ENCODE results near the gene MTERF2.

GRCh38 chr12:106934277-106934676, 52.7 kb downstream of the MTERF2 start:
- TF ChIP-seq ZNF580 (tag by site-specific recombination; IDR thresholded peaks at IDR 0.05) = no peak
- no peak for TF ChIP-seq PRDM10 (tag by site-specific recombination; IDR thresholded peaks at IDR 0.05)
- TF ChIP-seq ZBTB17 (tag by site-specific recombination; IDR thresholded peaks at IDR 0.05) = no peak
- no peak for TF ChIP-seq CTCF (tag by site-specific recombination; IDR thresholded peaks at IDR 0.05)

All from HEK293 (cell line).